ENCODE measurements around the gene FBXL3.

- TF ChIP-seq POLR2A (IDR thresholded peaks at IDR 0.05; ENCODE audit: low read length) = no peak
- TF ChIP-seq GATA1 (IDR thresholded peaks at IDR 0.05; ENCODE audit: low read depth, low read length) = no peak
These were observed 71.3 kb downstream of the FBXL3 start for GRCh38 chr13:76955661-76956060.
